HepG2 (cell line): ENCODE results near the gene TOP2B. TPM values are rescaled to one million over a fixed set of nuclear protein-coding genes. Genes with fewer than 3 reads are reported as not detected.

Experiments used
- ATAC-seq: fragments of 200-7000 bp; cut with Tn5 transposase; 3 replicates; pipeline ENCODE4 v1.9.1; 2020; ENCODE audit warnings: mild to moderate bottlenecking, moderate library complexity
- BruUV-seq: library from RNA; stranded (reverse); fragments of 400-500 nt; replicated peaks from 2 replicates; lab custom pipeline; 2021; lab: Mats Ljungman, UMichigan
- CTCF ChIA-PET: fragments of 300-600 bp; formaldehyde crosslinking; extraction: SDS; loops from one replicate; lab custom pipeline; 2021; ENCODE audit warnings: low total read pairs, inconsistent platforms, low intra/inter-chr PET ratio; lab: Yijun Ruan, JAX
- POLR2A ChIA-PET: fragments of 350-600 bp; sonication (Branson Sonifier 250); formaldehyde crosslinking; loops from one replicate; lab custom pipeline; 2020; ENCODE audit warnings: antibody characterized with exemption, inconsistent platforms; lab: Yijun Ruan, JAX
- DNase-seq: peaks from one replicate; pipeline ENCODE4 v3.0.0-alpha.2; 2015; ENCODE audit warnings: low spot score
- FAIRE-seq: peaks from 3 replicates; lab custom pipeline; 2011; peaks lifted over from hg19 to GRCh38; lab: Jason Lieb, UNC
- H2AFZ ChIP-seq: one replicate; pipeline ENCODE4 v1.6.1; 2011; ENCODE audit warnings: low read length, inconsistent platforms
- H3K27ac ChIP-seq: fragments of 300-600 bp; 3 replicates; pipeline ENCODE4 v1.8.0; 2011; ENCODE audit warnings: mixed run types, mild to moderate bottlenecking, mixed read lengths, low read length, inconsistent platforms; ENCODE audit not compliant: insufficient read depth; ENCODE audit errors: extremely low read length
- H3K27me3 ChIP-seq, 2 experiments: fragments of 200-600 bp in 1 of 2; 2 replicates in 1 of 2; 3 replicates in 1 of 2; pipeline versions ENCODE4 v1.6.0 to v1.8.0; 2011; ENCODE audit warnings: low read length in 2 of 2, mild to moderate bottlenecking in 2 of 2, moderate library complexity in 2 of 2, inconsistent platforms in 1 of 2; ENCODE audit not compliant: insufficient read depth in 2 of 2, control insufficient read depth in 1 of 2
- H3K36me3 ChIP-seq, 2 experiments: fragments of 200-600 bp in 1 of 2; replicated peaks in 1 of 2; 2 replicates in 1 of 2; 3 replicates in 1 of 2; pipeline versions ENCODE4 v1.5.1 to v1.8.0; 2011; ENCODE audit warnings: low read length in 2 of 2, inconsistent platforms in 1 of 2; ENCODE audit not compliant: insufficient read depth in 2 of 2, control insufficient read depth in 1 of 2
- H3K4me1 ChIP-seq: 2 replicates; pipeline ENCODE4 v1.5.1; 2012; ENCODE audit warnings: low read length, inconsistent platforms; ENCODE audit not compliant: insufficient read depth
- H3K4me2 ChIP-seq: 2 replicates; pipeline ENCODE4 v1.6.0; 2011; ENCODE audit warnings: low read depth, low read length, inconsistent platforms
- H3K4me3 ChIP-seq, 3 experiments: fragments of 200-600 bp in 1 of 3; sonication (generic), shearing (Covaris generic) in 1 of 3; replicated peaks in 1 of 3; 2 replicates each; pipeline ENCODE4 v1.5.1; 2011 to 2016; ENCODE audit warnings: low read length in 3 of 3, inconsistent platforms in 2 of 3, low read depth in 2 of 3, mild to moderate bottlenecking in 2 of 3, control low read depth in 1 of 3, mixed read lengths in 1 of 3; ENCODE audit not compliant: insufficient read depth in 1 of 3
- H3K79me2 ChIP-seq: one replicate; pipeline ENCODE4 v1.6.1; 2011; ENCODE audit warnings: low read length, inconsistent platforms; ENCODE audit not compliant: insufficient read depth
- H3K9ac ChIP-seq: 2 replicates; pipeline ENCODE4 v1.6.0; 2011; ENCODE audit warnings: mild to moderate bottlenecking, low read depth, low read length, inconsistent platforms; ENCODE audit not compliant: insufficient read depth
- H3K9me3 ChIP-seq: 2 replicates; pipeline ENCODE4 v1.5.1; 2012; ENCODE audit warnings: mild to moderate bottlenecking, low read length
- H4K20me1 ChIP-seq: 2 replicates; pipeline ENCODE4 v1.6.0; 2011; ENCODE audit warnings: inconsistent platforms, mild to moderate bottlenecking, low read length, moderate library complexity; ENCODE audit not compliant: insufficient read depth
- BCL6 ChIP-seq: IDR thresholded peaks from 2 replicates; pipeline ENCODE4 v1.6.1; 2016; ENCODE audit warnings: missing genetic modification reagents, missing compliant biosample characterization
- HDAC6 ChIP-seq: fragments of 200-600 bp; sonication (generic); IDR thresholded peaks from 2 replicates; pipeline ENCODE4 v1.7.0; 2017; ENCODE audit warnings: mild to moderate bottlenecking, antibody characterized with exemption, low read length, low read depth
- NFE2L2 ChIP-seq: fragments of 150-350 bp; IDR thresholded peaks from 2 replicates; pipeline ENCODE4 v1.6.1; 2014; ENCODE audit warnings: low read length
- POLR2A ChIP-seq, 2 experiments: IDR thresholded peaks; 2 replicates each; pipeline ENCODE4 v1.6.1; 2011; ENCODE audit warnings: low read depth in 2 of 2, low read length in 2 of 2, mild to moderate bottlenecking in 1 of 2, moderate library complexity in 1 of 2; ENCODE audit not compliant: insufficient read depth in 1 of 2
- SMC3 ChIP-seq: IDR thresholded peaks from 2 replicates; pipeline ENCODE4 v1.6.1; 2011; ENCODE audit warnings: low read length, improper control_type of control experiment
- SNAPC2 ChIP-seq: sonication (generic); formaldehyde crosslinking; IDR thresholded peaks from 2 replicates; pipeline ENCODE4 v1.8.1; 2022; ENCODE audit warnings: mild to moderate bottlenecking, missing genetic modification reagents
- WIZ ChIP-seq: sonication (generic); formaldehyde crosslinking; IDR thresholded peaks from 2 replicates; pipeline ENCODE4 v1.5.1; 2020; ENCODE audit warnings: mild to moderate bottlenecking, missing genetic modification reagents
- ZNF337 ChIP-seq: sonication (generic); formaldehyde crosslinking; IDR thresholded peaks from 2 replicates; pipeline ENCODE4 v1.5.1; 2020; ENCODE audit warnings: missing genetic modification reagents, low read depth, mild to moderate bottlenecking, borderline replicate concordance
- ZNF543 ChIP-seq: sonication (generic); formaldehyde crosslinking; IDR thresholded peaks from 2 replicates; pipeline ENCODE4 v1.4.0; 2020; ENCODE audit warnings: mild to moderate bottlenecking, missing genetic modification reagents
- WGBS: methylation state at CpG from one replicate; pipeline ENCODE4 v1.1.6; 2017; ENCODE audit warnings: low lambda C conversion rate; 5-methylcytosine and 5-hydroxymethylcytosine counted together
- in situ Hi-C: cut with HindIII; loops from 2 replicates; pipeline ENCODE4 v1.10.0; 2017; ENCODE audit warnings: low pct_unique_long_range_greater_than_20kb; ENCODE audit not compliant: extremely low pct_ligation_motif_present
- intact Hi-C: fragments of 100-400 bp; cut with micrococcal nuclease; formaldehyde crosslinking; loops from one replicate; pipeline ENCODE4 v1.10.0; 2022; ENCODE audit not compliant: unreplicated experiment
- polyA plus RNA-seq, 8 experiments: library from polyadenylated mRNA; depleted of rRNA in 3 of 8; stranded (reverse) in 7 of 8; unstranded in 1 of 8; fragments of >200 nt; fragmentation: Illumina TruSeq in 4 of 8; extraction: Trizol in 4 of 8; gene quantifications; 2 replicates each; pipeline versions ENCODE4 v1.2.1 to v1.2.3, GENCODE V29; 2011 to 2016; ENCODE audit warnings: low read depth in 4 of 8, missing spikeins in 1 of 8, mixed read lengths in 1 of 8; ENCODE audit not compliant: insufficient read depth in 1 of 8
- total RNA-seq, 5 experiments: library from RNA; depleted of rRNA; stranded (reverse); fragments of >200 nt; fragmentation: Illumina TruSeq; extraction: Trizol; gene quantifications; 2 replicates each; pipeline ENCODE4 v1.2.3, GENCODE V29; 2016; ENCODE audit warnings: low read depth in 1 of 5
- TF ChIP-seq, protein P1 (sequence below): sonication (generic); formaldehyde crosslinking; IDR thresholded peaks from 2 replicates; pipeline ENCODE4 v1.5.1; 2020; ENCODE audit warnings: missing genetic modification reagents, mild to moderate bottlenecking, borderline replicate concordance
- TF ChIP-seq, protein P2 (sequence below): sonication (generic); formaldehyde crosslinking; IDR thresholded peaks from 2 replicates; pipeline ENCODE4 v1.4.0; 2020; ENCODE audit warnings: missing genetic modification reagents

The TOP2B gene
- total and polyA plus RNA-seq, 2 of the 13 experiments (the other 11 are each of a cell fraction or from before 2014, with no cell fraction given) = 27.6 to 88.1 TPM

DNA sequence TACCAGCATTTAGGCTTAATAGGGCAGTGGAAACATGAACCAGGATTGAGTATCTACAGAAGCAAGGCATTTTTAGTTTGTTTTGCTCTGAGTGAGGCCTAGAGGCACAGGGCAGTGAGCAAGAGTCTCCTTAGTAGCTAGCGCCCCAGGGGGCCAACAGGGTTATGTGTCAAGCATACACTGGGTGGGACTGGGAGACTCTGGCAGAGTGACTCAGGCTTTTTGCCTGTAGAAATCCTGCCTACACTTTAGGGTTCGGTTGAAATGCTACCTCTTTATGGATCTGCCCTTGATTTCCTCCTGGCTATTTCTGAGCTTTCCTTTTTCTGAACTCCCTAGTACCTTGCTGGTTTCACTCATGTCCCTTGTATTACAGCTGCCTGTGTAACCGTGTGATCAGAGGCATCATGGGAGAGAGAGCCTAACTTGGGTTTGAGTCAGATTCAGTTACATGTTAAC, 72.2 kb downstream of the TOP2B start (continued):
- TF ChIP-seq SNAPC2 (peak; percentile 55; the same call in 1 of the 2 replicates), POLR2A (IDR thresholded peaks at IDR 0.05; ENCODE audit: insufficient read depth in 1 of 2, low read depth in 2 of 2, low read length in 2 of 2) (peak; percentile 24 to 55; a peak in 2 of 4 replicates), SMC3 (peak; percentile 34; the same call in 1 of the 2 replicates), ZNF543 (CRISPR knock-in tag) (no peak)
- TF ChIP-seq, protein P1, sequence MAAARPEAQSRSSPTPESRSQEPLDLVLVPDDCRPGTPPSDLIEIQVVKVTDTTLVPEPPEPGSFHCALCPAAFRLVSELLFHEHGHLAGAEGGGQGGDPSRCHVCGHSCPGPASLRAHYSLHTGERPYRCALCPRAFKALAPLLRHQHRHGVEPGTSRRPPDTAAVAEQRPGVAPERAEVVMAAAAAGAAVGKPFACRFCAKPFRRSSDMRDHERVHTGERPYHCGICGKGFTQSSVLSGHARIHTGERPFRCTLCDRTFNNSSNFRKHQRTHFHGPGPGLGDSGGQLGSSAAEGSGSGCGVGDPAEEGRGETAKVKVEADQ (CRISPR knock-in tag) = no peak
- TF ChIP-seq, all 625 proteins: peak for 16

DNA sequence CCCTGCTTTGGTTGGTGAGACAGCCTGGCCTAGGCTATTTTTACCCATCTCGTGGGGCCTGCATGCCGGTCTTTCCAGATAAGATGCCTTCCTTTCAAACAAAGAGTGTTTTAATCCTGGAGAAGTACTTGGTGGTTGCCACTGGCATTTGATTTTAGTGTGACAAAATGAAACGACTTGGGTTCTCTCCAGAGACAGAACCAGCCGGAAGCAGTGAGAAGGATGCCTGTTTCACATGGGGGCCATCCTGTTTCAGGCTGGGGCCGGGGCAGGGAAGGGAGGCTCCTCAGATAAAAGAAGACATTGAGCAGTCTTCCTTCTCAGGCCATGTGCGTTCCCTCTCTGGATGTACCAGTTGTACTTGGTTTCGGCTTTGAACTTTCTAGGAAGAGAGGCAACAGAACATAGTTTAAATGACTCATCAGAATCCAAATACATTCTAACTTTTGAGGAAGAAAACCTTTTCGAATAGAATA, 74.9 kb downstream of the TOP2B start:
- in situ Hi-C loops = loop anchor here (10.0 kb wide), 3 partner anchors 165 to 815 kb away; partner anchors contain the start of gene RARB
- intact Hi-C loops = loop anchor here (10.0 kb wide), 2 partner anchors 155 to 905 kb away; no protein-coding TSS in a partner anchor
- Histone ChIP-seq H4K20me1 (no peaks in the 10 kb centered on the region), H3K27ac (no peak overlapping the region), H3K36me3 (no peaks in the 10 kb centered on the region), H2AFZ (no peak overlapping the region), H3K4me3 (no peak overlapping the region), H3K27me3 (no peaks in the 10 kb centered on the region), H3K9me3 (no peaks in the 10 kb centered on the region), H3K4me2 (no peak overlapping the region), H3K4me1 (peaks cover 21% of the 10 kb centered on the region), H3K9ac (no peak overlapping the region), H3K79me2 (no peaks in the 10 kb centered on the region)
- no peak for DNase-seq
- TF ChIP-seq, protein P2, sequence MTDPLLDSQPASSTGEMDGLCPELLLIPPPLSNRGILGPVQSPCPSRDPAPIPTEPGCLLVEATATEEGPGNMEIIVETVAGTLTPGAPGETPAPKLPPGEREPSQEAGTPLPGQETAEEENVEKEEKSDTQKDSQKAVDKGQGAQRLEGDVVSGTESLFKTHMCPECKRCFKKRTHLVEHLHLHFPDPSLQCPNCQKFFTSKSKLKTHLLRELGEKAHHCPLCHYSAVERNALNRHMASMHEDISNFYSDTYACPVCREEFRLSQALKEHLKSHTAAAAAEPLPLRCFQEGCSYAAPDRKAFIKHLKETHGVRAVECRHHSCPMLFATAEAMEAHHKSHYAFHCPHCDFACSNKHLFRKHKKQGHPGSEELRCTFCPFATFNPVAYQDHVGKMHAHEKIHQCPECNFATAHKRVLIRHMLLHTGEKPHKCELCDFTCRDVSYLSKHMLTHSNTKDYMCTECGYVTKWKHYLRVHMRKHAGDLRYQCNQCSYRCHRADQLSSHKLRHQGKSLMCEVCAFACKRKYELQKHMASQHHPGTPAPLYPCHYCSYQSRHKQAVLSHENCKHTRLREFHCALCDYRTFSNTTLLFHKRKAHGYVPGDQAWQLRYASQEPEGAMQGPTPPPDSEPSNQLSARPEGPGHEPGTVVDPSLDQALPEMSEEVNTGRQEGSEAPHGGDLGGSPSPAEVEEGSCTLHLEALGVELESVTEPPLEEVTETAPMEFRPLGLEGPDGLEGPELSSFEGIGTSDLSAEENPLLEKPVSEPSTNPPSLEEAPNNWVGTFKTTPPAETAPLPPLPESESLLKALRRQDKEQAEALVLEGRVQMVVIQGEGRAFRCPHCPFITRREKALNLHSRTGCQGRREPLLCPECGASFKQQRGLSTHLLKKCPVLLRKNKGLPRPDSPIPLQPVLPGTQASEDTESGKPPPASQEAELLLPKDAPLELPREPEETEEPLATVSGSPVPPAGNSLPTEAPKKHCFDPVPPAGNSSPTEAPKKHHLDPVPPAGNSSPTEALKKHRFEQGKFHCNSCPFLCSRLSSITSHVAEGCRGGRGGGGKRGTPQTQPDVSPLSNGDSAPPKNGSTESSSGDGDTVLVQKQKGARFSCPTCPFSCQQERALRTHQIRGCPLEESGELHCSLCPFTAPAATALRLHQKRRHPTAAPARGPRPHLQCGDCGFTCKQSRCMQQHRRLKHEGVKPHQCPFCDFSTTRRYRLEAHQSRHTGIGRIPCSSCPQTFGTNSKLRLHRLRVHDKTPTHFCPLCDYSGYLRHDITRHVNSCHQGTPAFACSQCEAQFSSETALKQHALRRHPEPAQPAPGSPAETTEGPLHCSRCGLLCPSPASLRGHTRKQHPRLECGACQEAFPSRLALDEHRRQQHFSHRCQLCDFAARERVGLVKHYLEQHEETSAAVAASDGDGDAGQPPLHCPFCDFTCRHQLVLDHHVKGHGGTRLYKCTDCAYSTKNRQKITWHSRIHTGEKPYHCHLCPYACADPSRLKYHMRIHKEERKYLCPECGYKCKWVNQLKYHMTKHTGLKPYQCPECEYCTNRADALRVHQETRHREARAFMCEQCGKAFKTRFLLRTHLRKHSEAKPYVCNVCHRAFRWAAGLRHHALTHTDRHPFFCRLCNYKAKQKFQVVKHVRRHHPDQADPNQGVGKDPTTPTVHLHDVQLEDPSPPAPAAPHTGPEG (CRISPR knock-in tag) = no peak
- no peak for TF ChIP-seq ZNF337 (CRISPR knock-in tag)
- peak; percentile 52; the same call in 1 of the 2 replicates for TF ChIP-seq NFE2L2
- TF ChIP-seq BCL6 (CRISPR knock-in tag) = peak; percentile 63; the same call in 1 of the 2 replicates
- no peak for TF ChIP-seq WIZ (CRISPR knock-in tag)
- TF ChIP-seq HDAC6 = no peak
- WGBS = 56% methylated on average over 8 of the region's 8 CpGs
- no peak for FAIRE-seq
- CTCF ChIA-PET = no interaction called here
- POLR2A ChIA-PET = no interaction called here
- BruUV-seq = no TSS peak
- ATAC-seq = no peak
